Measurements from ENCODE around the gene CDK16.

Gene CDK16

DNA sequence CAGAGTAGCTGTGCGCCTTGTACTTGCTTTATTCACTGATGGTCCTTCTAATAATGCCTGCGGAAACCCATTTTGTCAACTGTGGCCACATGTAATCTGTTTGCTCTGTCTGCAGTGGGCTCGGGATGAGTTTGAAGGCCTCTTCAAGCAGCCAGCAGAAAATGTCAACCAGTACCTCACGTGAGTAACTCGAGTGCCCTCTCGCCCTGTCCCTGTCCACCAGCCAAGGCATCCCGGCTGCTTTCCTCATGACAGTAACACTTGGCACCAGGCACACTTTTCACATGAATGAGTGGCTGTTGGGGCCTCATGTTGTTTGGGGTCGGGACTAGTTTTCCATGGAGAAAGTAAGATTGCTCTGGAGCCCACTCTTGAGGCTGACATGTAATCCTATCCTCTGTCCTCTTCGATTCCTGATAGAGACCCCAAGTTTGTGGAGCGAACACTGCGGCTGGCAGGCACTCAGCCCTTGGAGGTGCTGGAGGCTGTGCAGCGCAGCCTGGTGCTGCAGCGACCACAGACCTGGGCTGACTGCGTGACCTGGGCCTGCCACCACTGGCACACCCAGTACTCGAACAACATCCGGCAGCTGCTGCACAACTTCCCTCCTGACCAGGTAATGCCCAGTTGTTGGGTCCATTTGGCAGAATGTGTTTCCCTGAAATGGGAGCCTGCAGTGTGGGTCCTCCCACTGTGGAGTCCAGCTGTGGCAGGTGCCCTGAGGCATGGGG, 8.8 kb upstream of the CDK16 start:
- DNase-seq = no peak

GRCh38 chrX:47210661-47211425, 7.6 kb upstream of the CDK16 start:
- DNase-seq = no peak

DNA sequence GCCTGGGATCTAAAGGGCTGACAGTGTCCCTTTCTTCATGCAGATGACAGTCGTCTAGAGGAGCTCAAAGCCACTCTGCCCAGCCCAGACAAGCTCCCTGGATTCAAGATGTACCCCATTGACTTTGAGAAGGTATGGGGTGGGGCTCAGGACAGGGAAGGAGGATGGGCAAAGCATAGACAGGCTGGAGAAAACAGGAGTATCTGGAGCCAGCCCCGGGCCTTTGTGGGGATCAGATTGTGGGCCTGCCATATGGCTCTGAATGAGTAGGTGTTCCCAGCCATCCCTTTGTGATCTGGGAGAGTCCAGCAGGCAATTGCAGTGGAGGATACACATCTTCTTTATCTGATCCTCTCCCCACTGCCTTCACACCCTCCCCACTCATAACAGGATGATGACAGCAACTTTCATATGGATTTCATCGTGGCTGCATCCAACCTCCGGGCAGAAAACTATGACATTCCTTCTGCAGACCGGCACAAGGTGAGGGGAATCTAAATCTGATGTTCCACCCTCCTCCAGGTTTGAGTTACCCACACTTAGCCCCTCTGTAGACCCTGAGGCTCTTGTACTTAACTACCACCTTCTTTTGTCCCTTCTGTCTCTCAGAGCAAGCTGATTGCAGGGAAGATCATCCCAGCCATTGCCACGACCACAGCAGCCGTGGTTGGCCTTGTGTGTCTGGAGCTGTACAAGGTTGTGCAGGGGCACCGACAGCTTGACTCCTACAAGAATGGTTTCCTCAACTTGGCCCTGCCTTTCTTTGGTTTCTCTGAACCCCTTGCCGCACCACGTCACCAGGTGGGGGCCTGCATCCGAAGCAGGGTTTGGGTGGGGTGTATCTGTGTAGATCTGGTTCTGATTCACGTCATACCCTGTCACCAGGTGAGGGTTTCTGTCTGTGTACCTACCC, 5.8 kb upstream of the CDK16 start:
- no peak for DNase-seq

- no peak for DNase-seq
Measured at GRCh38 chrX:47214435-47215077, 3.9 kb upstream of the CDK16 start.

DNA sequence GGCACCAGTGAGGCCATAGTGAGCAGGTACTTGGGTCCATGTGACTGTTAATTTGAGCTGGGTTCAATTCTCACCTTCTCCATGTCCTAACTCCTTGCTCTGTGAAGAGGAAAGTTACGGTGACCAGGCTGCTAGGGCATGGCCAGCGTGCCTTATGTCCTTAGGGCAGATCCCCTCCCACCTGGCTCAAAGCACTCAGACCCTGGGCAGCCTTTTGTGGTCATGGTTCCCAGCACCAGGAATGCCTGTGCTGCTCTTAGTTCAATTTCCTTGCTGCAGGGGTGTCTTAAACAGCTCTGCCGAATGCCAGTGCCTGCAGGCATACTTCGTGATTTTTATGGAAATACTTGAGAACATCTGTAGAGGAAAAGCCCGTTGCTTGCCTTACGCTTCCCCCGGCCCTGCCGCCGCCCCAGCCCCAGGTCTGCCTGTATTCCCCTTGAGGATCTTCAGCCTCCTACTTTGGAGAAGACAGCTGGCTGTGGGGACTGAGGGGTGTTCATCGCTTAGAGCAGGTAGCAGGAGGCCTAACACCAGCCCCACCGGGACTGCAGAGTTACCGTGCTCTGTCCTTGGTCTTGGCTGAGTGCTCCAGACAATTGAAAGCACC, 3.1 kb upstream of the CDK16 start:
- no peak for DNase-seq

DNA sequence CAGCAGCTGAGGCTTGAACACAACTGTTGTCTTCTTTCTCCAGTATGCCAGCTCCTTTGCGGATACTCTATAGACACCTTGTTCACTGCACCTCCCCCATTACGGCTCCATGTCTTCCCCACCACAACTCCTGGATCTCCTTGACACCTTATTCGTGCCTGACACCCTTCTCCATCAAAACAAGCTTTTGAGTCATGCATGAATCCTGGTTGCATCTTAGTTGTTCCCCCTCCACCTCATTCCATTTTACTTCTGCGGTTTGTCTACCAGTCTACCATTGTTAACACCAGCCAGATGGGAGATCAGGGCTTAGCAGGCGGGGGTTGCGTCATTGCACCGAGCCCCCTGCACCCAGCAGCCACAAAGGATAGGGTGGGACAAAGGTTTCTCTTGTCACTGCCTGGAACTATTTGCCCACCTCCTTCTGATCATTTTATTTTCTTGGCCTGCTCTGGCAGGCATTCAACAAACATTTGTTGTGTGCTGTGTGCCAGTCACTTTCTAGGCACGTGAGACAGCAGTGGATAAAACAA, 2.0 kb upstream of the CDK16 start:
- DNase-seq = no peak

GRCh38 chrX:47217121-47217851, 1.2 kb upstream of the CDK16 start:
- no peak for DNase-seq

- DNase-seq = peak; percentile 93
Measured at GRCh38 chrX:47217852-47218279, 615 bp upstream of the CDK16 start.

DNA sequence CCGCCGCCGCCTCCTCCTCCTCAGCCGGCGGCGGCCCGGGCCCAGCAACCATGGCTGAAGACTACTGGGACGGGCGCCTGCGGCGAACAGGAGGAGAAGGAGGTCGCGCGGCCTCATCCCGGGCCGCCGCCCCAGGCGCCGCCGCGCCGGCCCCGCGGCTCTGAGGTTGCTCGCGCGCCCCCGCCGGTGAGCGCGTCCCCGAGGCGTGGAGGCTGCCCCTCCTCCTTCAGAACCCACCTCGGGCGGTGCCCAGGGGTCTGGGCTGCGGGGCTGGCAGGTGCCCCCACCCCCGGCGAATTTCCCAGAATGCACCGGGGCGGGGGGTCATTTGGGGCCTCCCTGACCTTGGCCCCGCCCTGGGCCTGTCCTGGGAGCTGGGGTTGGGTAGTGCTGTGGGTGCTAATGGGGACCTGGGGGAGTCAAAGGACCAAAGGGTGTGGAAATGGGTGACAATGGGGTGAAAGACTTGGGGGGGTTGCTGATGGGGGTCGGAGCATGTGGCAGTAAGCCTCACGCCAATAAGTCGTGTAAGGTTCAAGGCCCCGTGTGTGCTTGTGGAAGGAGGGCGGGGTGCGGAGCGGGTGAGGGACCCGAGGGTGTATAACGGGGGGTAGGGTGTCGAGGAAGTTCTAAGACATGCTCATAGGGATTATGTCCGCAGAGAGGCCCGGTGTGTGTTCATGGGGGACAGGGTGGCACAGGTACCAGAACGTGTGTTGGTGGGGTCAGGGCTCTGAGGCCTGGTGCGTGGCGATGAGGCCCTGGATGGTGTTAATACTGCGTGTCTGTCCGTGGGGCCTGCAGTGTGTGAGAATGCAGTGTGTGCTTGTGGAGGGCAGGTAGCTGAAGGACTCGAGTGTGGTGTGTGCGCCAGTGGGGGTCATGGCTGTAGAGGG, 687 bp downstream of the CDK16 start:
- DNase-seq = no peak

GRCh38 chrX:47221756-47222155, 3.3 kb downstream of the CDK16 start:
- no peak for DNase-seq

DNA sequence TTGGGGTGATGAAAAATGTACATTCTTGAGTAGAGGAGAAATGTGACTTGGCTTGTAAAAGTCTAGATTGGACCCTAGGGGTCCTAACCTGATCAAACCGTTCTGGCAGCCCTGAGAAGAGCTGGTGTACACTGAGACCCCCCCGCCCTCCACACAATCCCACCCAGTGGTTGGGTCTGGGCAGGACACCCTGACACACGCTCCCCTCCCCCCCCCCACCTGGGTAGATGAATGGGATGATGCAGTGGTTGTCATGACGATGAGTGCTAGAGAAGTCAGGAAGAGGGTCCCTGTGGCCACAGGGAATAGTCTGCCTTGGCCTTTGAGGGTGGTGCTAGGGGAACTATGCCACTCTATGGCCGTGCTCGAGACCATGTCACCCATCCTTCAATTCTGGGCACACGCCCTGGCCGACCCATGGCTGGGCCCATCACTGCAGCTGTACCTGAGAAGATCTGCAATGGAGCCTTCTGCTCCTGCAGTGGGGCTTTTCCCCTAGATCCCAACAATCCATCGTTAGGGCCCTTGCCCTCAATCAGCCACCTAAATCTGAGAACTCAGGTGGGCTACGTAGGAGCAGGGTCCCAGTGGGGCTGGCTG, 4.4 kb downstream of the CDK16 start:
- no peak for DNase-seq

DNA sequence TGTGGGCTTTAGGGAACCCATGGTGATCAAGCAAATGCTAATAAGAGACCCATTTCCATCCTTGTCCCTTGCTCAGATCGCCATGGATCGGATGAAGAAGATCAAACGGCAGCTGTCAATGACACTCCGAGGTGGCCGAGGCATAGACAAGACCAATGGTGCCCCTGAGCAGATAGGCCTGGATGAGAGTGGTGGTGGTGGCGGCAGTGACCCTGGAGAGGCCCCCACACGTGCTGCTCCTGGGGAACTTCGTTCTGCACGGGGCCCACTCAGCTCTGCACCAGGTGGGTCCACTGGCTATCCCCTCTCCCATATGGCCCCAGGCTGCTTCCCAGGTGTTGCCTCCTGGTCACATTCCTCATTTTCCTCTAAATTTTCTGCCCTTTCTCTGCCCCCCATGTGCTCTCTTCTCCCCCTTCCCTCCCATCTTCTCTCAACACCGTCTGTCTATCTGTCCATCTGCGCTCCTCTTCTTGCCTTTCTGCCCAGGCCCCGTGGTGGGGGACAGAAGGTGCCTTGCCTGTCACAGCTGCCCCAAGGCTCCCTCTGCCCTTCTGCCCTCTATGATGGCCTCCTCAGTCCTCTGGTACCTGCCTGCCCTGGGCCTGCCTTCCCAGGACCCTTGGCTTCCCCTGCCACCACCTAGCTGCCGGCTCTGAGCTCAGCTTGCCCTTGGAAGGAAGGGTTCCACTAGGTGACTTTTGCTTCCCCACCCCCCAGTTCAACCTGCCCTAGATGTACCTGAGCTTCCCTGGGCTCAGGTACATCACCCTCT, 5.2 kb downstream of the CDK16 start:
- DNase-seq = no peak

- DNase-seq = no peak
Measured at GRCh38 chrX:47224266-47224895, 5.9 kb downstream of the CDK16 start.

DNA sequence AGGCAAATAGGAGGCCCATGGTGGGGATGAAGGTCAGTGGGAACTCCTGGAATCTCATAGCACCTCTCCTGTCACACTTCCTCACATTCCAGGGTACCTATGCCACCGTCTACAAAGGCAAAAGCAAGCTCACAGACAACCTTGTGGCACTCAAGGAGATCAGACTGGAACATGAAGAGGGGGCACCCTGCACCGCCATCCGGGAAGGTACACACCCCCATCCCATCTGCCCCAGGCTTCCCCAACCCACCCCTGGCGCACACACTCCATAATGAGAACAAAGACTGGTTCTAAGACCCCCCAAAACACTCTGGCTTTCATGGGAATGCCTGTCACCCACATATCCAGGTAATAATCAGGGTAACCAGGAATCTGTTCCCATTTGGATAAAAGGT, 6.4 kb downstream of the CDK16 start:
- no peak for DNase-seq

DNA sequence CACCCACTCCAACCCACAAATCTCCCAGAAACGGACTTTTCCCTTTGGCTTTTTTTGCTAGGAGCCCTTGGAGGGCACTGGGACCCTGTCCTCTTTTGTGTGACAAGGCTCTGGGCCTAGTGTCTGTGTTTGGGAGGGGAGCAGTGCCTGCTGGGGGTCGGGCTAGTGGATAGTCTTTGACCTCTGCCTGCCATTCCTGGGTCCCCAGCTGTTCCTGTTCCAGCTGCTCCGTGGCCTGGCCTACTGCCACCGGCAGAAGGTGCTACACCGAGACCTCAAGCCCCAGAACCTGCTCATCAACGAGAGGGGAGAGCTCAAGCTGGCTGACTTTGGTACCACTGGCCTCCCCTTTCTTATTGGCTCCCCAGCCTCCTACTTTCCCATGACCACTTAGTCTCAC, 7.6 kb downstream of the CDK16 start:
- no peak for DNase-seq

DNA sequence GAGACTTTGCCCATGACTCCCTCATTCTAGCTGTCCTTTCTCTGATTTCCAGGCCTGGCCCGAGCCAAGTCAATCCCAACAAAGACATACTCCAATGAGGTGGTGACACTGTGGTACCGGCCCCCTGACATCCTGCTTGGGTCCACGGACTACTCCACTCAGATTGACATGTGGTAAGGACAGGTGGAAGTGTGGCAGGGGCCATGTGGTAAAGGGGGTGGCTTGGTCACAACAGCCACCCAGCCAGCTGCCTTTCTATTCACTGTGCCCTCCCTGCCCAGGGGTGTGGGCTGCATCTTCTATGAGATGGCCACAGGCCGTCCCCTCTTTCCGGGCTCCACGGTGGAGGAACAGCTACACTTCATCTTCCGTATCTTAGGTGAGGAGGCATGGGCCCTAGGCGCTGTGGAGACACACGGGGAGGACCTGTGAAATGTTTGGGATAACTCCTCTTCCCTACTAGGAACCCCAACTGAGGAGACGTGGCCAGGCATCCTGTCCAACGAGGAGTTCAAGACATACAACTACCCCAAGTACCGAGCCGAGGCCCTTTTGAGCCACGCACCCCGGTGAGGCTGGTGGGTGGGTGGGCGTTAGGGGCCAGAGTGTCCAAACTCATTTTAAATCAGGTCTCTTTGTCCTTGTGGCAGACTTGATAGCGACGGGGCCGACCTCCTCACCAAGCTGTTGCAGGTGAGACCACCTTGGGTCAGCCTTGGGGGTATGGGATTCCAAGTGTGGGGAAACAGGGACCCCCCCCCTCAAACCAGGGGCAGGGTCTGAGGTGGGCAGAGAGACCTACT, 8.3 kb downstream of the CDK16 start:
- DNase-seq = no peak

DNA sequence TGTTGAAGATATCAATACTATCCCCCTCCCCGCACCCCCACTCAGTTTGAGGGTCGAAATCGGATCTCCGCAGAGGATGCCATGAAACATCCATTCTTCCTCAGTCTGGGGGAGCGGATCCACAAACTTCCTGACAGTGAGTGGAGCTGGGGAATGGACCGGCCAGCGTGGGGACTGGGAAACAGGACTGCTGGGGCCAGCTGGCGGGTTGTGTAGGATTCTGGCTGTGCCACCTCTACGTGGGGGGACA, 8.8 kb downstream of the CDK16 start:
- DNase-seq = no peak
